GM12872 (cell line): ENCODE results near the gene GADD45A.

Experiments
- TF ChIP-seq, protein P1 (sequence below): IDR thresholded peaks from 3 replicates; pipeline ENCODE4 v1.5.1; 2011; ENCODE audit warnings: low read depth, mild to moderate bottlenecking, low read length, moderate library complexity; ENCODE audit not compliant: insufficient read depth

Gene GADD45A

GRCh38 chr1:67705735-67706453 lies 20.9 kb downstream of the GADD45A start:
- TF ChIP-seq, protein P1, sequence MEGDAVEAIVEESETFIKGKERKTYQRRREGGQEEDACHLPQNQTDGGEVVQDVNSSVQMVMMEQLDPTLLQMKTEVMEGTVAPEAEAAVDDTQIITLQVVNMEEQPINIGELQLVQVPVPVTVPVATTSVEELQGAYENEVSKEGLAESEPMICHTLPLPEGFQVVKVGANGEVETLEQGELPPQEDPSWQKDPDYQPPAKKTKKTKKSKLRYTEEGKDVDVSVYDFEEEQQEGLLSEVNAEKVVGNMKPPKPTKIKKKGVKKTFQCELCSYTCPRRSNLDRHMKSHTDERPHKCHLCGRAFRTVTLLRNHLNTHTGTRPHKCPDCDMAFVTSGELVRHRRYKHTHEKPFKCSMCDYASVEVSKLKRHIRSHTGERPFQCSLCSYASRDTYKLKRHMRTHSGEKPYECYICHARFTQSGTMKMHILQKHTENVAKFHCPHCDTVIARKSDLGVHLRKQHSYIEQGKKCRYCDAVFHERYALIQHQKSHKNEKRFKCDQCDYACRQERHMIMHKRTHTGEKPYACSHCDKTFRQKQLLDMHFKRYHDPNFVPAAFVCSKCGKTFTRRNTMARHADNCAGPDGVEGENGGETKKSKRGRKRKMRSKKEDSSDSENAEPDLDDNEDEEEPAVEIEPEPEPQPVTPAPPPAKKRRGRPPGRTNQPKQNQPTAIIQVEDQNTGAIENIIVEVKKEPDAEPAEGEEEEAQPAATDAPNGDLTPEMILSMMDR, result no peak

- TF ChIP-seq, protein P1, result no peak
These were observed 23.6 kb downstream of the GADD45A start for GRCh38 chr1:67708606-67709005.

DNA sequence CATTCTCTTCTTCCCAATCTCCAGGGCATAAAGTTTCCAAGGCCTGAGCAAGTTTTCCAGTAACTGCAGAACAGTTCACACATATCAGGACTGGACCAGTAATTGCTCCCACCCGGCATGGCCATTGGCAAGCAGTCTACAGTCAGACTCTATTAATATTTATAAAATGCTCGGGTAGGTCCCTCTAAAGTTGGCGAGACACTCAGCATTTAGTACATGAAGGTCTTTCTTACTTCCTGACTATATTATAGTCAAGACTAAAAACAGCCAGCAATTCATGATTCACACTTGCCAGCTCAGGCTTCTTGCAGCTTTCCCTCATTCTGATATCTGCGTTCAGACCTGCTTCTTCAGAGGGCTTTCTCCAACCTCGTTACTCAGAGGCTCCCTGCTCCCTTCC lies 25.4 kb downstream of the GADD45A start:
- TF ChIP-seq, protein P1, result no peak

- TF ChIP-seq, protein P1, result no peak
These were observed 26.3 kb downstream of the GADD45A start for GRCh38 chr1:67711158-67711854.

DNA sequence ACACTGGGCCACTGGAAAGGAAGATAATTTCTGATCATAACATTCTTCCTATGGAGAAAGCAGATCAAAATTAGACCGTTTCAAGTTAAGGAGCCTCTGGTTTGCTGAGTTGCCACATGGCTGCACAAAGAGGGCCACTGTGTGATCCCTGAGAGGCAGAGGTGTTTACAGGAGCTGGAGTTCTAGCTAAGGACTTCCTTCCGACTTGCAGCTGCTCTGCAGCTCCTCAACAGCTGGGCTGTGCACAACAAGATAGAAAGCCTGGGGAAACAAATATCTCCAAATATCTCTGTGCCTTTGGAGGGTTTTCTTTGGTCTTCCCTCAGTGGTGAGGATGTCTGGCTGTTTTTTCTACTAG lies 26.8 kb downstream of the GADD45A start:
- TF ChIP-seq, protein P1, result no peak

GRCh38 chr1:67713057-67713846 lies 28.3 kb downstream of the GADD45A start:
- TF ChIP-seq, protein P1, result no peak

DNA sequence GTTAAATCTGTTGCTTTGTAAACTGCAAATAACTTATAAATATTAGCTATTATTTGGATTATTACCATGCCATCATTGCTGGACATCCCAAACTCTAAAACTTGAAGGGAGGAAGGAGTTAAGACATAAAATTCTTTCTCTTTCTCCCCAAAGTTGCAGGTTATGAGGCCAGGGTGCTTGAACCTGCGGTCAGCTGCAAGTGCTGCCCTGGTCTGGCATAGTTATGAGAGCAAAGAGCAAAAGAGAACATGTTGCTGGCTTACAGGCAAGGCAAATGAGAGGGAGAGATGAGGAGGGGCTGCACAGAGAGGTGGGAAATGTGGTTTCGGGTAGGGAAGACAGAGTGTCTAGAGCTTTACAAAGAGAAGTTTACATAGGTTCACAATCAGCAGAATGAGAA lies 30.8 kb downstream of the GADD45A start:
- TF ChIP-seq, protein P1, result no peak
